K562 (cell line): ENCODE results near the gene LRP2.

Source experiments
- ATF1 ChIP-seq, 2 experiments: fragments of 450-650 bp in 1 of 2; IDR thresholded peaks; 2 replicates each; pipeline ENCODE4 v1.6.1; 2016; ENCODE audit warnings: missing compliant biosample characterization in 1 of 2, missing genetic modification characterization in 1 of 2
- C11orf30 ChIP-seq: fragments of 450-650 bp; IDR thresholded peaks from 2 replicates; pipeline ENCODE4 v1.6.1; 2016; ENCODE audit warnings: low read depth, mild to moderate bottlenecking
- EGR1 ChIP-seq: fragments of 450-650 bp; conservative IDR thresholded peaks from 2 replicates; pipeline ENCODE4 v1.6.1; 2017; ENCODE audit warnings: mild to moderate bottlenecking
- EZH2 ChIP-seq: IDR thresholded peaks from 2 replicates; pipeline ENCODE4 v1.6.1; 2012; ENCODE audit warnings: low read depth, mild to moderate bottlenecking, inconsistent platforms, low read length, borderline replicate concordance
- KLF1 ChIP-seq: fragments of 450-650 bp; IDR thresholded peaks from 2 replicates; pipeline ENCODE4 v1.6.1; 2016; ENCODE audit warnings: missing genetic modification characterization, missing compliant biosample characterization
- SMAD1 ChIP-seq: fragments of 150-350 bp; IDR thresholded peaks from 2 replicates; pipeline ENCODE4 v1.6.1; 2014; ENCODE audit warnings: low read length, low read depth; ENCODE audit not compliant: partially characterized antibody
- ZNF12 ChIP-seq: sonication (generic); formaldehyde crosslinking; IDR thresholded peaks from 2 replicates; pipeline ENCODE4 v1.4.0; 2020; ENCODE audit warnings: mild to moderate bottlenecking, missing genetic modification reagents

DNA sequence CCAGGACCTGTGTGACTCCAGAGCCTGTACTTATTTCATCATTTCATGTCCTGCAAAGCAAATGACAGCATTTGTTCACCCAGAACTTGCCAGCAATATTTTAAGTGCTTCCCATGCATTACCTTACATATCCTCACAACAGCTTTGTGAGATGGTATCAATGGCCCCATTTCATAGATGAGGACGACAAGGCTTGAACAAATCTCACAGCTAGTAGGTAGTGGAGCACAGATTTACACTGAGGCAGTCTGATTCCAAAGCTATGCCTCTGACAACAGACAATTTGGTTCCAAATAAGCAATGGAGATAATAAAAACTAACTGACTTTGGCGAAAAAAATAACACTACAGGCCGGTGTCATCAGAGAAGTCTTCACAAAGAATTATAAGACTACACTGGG lies 33.5 kb downstream of the LRP2 start:
- TF ChIP-seq EGR1 (no peak), KLF1 (tag) (no peak), ZNF12 (CRISPR knock-in tag) (no peak), ATF1 (CRISPR knock-in tag; IDR thresholded peaks at IDR 0.05) (no peak), ATF1 (tag; IDR thresholded peaks at IDR 0.05) (no peak), C11orf30 (no peak), SMAD1 (no peak), EZH2 (no peak)
